CD4-positive, alpha-beta T cell treated with Interleukin-12 subunit alpha and Interleukin-12 subunit beta, for 1 hour (primary cell): ENCODE results near the gene SPECC1.
"Not testable (repeated sequence)": the region's sequence is repeated elsewhere in the genome, so short reads cannot be mapped to it uniquely, and the experiment has no call there.

Experiments used
- DNase-seq: peaks from one replicate; pipeline ENCODE4 v3.0.0-alpha.2; 2020

The SPECC1 gene

DNA sequence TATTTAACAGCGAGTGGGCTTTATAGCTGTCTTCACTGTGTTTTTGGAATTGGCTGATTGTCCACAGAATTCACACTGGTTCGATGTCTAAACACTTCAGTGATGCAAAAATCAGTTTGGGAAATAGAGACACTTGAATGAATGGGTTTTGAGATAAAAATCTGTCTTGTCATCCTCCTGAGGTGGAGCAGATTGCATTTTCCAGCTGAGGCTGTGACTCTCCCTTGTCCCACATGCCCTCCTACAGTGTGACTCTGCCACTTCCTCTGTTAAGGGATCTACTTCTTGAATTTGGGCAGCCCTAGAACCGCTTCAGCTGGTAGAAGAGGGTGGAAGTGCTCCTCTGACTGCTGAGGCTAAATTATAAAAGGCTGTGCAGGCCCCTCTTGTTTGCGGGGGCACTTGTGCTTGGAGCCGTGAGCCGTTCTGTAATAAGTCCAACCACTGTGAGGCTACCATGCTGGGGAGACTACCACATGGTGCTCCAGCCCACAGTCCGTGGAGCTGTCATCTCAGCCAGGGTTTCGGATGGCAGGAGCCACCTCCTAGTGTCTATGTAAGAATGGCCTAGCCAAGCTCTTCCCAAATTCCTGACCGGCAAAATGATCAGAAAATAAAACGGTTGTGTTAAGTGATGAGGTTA lies 175.9 kb downstream of the SPECC1 start:
- no peak for DNase-seq

DNA sequence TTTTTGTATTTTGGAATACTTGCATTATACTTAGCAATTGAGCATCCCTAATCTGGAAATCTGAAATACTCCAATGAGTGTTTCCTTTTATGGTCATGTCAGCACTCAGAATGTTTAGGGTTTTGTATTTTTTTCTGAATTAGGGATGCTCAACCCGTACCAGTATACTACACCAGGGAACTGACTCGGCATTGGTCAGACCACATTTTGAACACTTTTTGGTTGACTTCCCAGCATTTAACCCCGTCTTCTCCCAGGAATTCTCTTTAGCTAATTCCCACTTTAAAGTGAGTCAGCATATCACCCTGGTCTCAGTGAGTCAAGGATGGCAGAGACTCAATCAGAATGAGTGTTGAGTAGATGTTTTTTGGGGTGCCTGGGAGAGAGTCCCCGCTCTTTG lies 177.9 kb downstream of the SPECC1 start:
- DNase-seq = no peak

DNA sequence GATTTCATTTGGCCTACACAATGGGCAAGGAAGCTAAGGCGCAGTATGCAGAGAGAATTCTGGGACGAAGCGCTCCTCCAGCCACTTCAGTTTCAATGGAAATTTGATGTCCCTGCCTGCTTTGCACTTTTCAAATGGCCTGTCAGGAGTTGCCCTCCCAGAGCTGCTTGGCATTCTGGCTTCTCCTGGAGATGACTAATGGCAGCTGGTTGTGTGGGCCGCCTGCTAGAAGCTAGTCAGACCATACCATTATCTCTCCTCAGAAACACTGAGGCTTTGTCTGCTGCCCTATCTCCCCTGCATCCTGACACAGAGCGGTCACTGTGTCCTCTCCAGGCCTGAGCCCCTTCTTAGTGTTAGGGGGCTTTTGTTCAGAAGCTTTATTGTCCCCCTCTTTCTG lies 180.1 kb downstream of the SPECC1 start:
- no peak for DNase-seq

DNA sequence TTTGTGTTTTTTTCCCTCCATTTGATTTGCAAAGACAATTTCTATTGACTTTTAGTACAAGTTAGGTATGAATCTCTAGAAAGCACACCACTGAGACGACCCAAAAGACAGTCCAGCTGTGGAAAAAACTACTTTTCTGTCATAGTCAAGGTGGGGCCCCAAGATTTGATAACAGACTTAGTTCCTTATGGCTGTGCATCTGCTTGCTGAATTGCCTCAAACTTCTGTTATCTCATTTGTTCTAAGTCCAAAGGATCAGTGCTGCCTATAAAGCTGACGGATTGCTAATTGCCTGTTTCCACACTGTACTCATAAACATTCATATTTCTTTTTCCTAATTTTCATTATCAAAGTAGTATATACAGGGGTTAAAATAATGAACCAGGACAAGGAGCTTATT lies 180.8 kb downstream of the SPECC1 start:
- no peak for DNase-seq

DNA sequence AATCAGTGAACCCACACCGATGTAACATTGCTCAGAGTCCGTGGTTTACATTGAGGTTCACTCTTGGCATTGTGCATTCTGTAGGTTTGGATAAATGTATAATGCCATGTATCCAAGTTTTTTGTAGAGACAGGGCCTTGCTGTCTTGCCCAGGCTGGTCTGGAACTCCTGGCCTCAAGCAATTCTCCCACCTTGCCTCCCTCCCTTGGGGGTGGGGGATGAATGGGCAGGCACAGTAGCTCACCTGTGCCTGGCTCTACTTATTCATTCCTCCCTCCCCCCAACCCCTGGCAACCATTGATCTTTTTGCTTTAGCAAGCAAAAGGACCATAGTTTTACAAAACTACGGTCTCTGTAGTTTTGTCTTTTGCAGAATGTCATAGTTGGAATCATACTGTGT lies 181.4 kb downstream of the SPECC1 start:
- DNase-seq = no peak

DNA sequence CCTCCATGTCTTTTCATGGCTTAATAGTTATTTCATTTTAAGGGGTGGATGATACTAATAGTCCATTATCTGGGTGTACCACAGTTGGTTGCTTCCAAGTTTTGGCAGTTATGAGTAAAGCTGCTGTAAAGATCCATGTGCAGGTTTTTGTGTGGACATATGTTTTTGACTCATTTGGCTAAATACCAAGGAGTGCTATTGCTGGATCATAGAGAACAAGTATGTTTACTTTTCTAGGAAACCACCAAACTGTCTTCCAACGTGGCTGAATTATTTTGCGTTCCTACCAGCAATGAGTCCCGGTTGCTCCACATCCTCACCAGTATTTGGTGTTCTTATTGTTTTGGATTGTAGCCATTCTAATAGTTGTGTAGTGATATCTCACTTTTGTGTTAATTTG lies 181.9 kb downstream of the SPECC1 start:
- DNase-seq = no peak

DNA sequence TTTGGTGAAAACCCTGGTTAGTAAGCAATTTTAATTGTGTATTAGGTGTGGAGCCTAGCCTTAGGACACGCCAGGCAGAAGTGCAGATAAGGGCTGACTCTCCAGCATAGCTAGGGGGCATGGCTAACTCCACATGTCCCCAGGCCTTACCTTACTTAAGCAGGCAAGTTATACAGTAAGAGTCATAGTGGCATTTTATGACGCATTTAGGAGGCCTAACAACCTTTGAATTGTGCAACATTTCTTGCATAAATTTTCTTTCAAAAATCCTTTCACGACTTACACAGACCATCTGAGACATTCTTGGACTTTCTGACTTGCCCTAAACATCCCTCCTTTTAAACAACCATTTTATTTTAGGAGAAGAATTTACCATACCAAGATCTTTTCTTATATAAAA lies 187.1 kb downstream of the SPECC1 start:
- not testable (repeated sequence) for DNase-seq

DNA sequence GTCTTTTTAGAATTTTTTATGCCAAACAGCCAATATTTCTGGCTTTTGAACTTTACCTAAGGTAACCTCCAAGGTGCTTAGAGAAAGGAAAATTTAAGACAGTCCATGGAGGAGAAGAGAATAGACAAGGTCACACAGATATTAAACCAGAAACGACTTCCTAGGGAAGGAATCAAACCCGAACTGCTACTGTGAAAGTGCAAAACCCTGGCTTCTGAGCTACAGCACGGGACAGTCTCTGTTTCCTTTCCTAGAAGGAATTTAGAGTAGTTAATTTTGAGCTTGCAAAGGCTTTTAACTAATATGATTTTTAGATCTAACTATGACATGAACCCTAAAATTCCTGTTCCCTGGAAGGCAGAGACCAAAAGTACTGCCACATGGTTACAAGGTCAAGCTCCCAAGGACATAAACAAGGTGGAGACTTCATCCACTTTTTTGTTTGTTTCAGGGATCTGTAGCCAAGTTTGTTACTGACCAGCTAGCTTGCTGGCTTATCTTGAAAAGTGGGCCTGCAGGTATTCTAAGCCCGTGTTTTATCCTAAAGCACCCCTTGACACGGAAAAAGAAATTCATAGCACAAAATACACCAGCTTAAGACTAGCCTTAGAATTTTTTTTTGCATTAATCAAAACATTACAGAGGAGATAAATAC lies 188.2 kb downstream of the SPECC1 start:
- DNase-seq = no peak

DNA sequence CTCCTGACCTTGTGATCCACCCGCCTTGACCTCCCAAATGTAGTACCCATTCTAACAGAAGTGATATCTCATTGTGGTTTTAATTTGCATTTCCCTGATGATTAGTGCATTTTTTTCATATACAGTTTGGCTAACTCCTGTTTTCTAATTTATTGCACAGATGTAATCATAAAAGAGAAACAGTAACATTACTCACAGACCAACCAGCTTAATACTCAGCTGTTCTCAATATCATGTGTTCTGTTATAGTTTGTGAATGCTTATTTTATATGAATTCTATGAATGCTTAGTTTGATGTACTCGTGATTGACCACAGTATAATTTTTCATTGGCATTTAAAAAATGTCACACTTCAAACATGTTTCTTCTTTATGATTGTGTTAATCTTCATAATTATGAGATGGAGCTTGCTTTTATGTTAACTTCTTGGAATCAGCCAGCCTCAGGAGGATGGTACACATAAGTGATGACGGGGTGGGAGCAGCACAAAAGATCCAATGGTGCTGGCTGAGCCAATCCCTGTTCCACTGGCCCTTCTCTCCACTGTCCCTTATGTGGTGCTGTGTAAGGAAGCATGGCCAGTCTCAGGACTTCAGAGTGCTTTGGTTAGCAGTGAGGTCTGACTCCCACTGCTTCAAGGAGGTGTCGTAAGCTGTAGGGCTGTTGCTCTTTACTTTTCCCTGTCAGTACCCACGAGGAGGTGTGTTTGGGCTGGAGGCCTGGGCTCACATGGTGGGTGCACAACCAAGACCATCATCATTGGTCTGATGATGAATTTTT lies 191.0 kb downstream of the SPECC1 start:
- no peak for DNase-seq

DNA sequence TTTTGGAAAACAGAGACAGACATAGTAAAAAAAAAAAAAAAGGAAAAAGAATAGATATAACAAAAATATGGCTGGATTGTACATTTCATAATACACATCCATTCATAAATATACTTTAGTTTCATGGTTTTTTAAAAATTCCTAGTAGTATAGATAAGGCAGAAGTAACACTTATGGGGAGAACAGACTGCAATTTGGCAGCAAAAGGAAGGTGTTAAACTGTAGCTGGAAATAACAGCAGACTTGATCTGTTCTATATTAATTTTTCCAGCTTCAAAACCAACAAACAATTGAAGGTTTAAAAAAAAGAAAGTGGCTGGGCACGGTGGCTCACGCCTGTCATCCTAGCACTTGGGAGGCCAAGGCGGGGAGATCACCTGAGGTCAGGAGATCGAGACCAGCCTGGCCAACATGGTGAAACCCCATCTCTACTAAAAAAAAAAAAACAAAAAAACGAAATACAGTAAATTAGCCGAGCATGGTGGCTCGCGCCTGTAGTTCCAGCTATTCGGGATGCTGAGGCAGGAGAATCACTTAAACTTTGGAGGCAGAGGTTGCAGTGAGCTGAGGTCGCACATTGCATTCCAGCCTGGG lies 191.8 kb downstream of the SPECC1 start:
- DNase-seq = no peak

DNA sequence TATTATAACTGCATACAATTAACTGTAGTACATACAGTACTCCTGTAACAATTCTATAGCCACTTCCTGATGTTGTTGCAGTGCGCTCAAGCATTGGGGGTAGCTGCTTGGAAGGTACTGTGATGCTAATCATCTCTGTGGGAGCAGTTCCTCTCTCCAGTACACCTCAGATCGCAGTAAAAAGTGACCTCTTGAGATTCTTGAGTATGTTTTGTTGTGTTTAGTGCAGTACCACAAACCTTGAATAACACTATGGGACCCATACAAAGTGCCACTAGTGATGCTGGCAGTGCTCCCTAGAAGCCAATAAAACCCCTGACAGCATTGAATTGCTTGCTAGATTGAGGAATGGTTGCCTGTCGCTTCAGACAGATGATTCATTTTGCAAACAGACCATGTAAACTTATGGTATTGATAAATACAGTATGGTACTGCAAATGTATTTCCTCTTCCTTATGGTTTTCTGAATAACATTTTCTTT lies 193.0 kb downstream of the SPECC1 start:
- DNase-seq = no peak

DNA sequence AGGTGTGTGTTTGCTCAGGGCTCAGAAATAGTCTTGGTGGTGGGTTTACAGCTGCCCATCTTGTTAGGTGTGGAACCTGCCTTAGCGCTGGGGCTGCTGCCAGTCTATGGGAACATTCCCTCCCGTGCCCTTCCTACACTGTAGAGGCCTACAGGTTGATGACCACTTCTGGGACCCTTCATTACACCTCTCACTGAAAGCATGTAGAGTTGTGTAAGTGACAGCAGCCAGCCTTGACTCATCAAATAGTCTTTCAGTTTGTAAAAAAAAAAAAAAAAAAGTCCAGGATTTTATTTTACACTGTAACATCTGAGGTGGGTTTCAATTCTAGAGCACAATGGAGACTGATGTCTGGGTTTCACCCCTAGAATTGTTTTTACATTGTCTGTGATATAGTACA lies 193.9 kb downstream of the SPECC1 start:
- DNase-seq = no peak

DNA sequence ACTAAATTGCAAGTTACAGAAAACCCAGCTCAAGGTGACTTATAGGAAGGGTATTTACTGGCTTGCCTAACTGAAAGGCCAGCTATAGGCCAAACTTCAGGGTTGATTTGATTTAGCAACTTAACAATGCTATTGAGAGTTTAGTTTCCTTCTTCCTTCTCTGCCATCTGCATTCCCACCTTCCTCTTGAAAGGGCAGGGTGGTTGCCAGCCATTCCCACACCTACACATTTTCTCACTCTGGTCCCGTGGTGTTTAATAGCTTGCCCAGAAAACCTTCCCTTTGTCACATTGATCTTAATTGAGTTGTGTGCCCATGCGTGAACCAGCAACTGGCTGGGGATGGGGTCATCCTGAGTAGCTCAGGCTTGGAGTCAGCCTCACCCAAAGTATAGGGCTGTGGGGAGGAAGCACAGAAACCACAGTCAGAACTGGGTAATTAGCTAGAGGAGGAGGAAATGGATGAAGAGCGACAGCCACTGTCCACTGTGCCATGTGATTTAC lies 194.7 kb downstream of the SPECC1 start:
- DNase-seq = no peak

DNA sequence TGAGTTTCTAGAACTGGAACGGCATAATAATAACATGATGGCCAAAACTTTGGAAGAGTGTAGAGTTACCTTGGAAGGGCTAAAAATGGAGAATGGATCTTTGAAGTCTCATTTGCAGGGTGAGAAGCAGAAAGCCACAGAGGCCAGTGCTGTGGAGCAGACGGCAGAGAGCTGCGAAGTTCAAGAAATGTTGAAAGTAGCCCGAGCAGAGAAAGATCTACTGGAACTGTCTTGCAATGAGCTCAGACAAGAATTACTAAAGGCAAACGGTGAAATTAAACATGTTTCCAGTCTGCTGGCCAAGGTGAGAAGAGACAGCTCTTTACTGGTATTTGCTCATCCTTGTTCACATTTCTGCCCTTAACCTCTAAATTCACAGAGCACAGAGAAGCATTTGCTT lies 196.4 kb downstream of the SPECC1 start:
- no peak for DNase-seq

DNA sequence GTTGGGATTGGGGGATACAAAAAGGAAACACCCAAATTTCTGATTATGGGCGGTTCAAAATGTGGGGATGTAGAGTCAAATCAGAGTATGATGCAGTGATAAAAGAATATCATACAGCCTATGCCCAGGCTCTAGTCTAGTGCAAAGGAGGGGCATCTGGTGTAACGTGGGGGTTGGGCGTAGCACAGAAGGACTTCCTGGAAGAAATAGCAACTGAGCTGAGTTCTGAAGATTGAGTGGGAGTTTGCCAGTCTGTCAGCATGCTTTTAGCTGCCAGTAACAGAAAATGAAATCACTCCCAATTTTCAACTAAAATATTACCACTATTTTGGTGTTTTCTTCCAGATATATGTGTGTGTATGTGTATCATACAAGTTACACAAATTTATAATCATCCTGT lies 196.9 kb downstream of the SPECC1 start:
- DNase-seq = no peak

DNA sequence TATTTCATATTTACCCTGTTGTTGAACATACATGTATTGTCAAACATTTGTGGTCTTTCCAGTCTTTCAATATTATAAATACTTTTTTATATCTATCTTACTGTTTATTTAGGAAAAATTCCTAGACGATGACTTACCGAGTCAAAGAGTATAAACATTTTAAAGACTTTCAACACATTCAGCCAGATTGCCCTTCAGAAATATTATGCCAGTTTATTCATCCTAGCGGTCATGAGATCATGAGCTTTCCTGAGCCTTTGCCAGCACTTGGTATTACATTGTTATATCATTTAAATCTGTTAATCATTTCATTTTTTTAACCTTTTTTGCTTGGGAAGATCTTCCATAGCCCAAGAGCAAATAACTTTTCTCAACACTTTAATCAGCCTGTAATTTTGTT lies 197.4 kb downstream of the SPECC1 start:
- no peak for DNase-seq

DNA sequence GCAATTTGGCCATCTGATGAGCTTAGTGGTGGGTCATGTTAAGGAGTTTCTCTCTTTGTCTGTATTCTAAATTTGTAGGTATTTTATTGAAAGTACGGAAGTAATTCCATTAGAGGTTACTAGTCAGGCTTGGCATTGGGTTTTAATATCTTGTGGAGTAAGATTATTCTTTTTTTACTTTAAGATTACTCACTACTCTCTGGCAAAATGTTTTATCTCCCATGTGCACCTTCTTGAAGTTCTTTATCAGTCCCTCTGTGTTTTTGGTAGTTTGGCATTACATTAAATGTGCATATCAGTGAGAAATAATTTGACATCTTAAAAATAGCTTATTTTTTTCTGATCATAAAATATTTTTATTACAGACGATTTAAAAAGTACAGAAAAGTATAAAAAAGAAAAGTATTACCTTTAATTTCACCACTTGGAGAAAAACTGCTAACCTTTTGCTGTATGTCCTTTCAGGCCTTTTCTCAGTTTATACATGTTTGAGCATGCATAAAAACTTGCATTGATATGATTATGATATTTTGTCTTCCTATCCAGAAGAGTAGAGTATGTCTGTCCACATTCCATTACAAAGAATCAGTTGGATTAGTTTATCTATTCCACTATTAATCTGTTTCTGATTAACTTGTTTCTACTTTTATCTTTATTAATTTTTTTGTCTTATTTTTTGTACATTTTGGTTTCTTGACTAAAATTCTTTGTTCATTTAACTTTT lies 198.3 kb downstream of the SPECC1 start:
- no peak for DNase-seq

DNA sequence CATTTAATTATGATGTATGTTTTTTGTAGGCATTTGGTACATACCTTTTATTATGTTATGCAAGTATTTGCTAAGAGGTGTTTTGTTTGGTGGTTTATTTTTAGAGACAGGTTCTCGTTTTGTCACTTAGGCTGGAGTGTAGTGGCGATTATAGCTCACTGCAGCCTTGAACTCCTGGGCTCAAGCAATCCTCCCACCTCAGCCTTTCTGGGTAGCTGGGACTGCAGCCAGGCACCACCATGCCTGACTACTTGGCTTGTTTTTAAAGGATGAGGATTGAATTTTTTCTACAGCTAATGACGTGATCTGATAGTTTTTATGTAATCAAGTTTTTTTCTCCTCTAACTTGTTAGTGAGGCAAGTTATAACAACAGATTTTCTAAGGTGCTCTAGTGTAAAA lies 199.6 kb downstream of the SPECC1 start:
- DNase-seq = no peak

DNA sequence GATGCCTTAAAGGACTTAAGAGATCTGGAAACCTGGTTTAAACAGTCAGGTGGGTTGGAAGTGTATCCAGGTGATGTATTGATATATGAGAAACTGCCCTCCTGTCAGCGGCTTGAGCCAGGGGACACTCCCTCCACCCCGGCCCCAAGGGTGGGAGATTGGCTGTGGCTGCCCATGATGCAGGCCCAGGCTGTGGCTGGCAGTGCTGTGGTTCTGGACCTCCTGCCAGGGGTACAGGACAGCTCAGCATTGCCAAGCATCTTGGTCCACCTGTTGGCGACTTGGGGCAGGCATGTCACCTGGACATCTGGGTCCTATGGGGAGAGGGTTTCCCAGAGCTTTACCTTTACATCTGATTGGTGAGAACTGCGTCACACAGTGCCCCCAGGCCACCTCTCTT lies 201.0 kb downstream of the SPECC1 start:
- DNase-seq = no peak

DNA sequence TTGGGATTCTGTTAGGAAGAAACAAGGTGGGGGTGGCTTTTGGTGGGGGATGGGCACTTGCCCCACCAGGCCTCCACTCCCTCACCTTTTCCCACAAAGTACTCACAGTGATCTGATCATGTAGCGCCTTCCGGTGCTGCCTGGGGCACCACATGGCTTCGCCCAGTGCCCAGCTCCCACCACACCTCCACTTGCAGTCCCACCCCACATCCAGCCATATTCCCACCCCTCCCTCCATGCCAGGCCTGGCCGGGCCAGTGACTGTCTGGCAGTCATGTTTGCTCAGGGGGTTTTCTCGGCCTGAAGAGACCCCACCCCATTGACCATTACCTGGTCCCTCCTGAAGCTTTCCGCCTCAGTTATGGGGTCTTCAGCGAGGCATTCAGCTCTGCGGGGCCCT lies 201.5 kb downstream of the SPECC1 start:
- DNase-seq = no peak

DNA sequence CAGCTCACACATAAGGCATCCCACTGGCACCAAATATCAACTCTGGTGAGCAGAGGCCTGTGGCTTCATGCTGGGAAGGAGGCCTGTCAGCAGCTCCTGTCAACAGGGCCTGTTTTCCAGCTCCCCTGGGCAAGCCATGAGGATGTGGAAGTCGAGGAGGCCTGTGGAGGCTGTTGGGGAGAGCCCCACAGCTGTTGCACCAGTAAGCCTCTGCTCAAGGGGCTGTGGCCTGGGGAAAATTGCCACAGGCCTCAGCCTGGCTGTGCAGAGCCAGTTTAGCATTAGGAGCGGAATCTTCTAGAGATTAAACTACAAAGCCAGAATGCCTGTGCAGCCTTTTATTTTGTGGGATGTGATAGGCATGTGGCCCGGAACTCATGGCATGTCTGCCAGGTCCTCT lies 202.1 kb downstream of the SPECC1 start:
- DNase-seq = no peak

DNA sequence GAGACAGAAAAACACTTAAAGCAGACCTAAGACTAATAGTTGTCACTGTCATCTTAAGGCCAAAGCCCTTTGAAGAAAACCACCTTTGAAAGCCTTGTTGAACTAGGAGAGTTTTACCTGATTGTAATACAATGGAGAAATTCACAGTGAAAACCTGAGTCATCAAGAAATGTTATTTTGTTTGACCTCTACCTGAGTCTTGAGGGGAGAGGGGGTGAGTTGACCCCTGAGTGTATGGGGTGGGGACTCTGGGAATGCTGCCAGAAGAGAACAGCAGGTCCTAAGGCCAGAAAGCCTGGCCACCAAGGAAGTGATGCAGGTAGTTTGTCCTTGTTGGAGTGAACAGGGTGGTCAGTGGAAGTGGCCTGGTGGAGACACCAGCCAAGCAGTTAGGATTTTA lies 204.3 kb downstream of the SPECC1 start:
- no peak for DNase-seq

DNA sequence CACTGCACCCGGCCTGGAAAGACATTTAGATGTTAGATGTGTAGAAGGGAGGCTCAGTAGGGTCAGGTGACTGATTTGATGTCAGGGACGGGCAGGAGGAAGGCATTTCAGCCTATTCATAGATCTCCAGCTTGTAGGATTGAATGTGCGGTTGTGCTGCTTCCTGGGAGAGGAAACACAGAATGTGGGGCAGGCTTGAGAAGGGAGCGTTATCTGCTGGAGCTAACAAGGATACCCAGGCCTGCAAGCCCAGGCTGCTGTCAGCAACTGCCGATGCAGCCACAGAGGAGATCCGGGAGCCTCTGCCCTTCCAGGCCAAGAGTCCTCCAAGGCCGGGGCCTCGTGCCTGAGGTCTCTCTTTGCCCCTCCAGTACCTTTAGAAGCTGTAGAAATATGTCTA lies 205.6 kb downstream of the SPECC1 start:
- DNase-seq = no peak
